HG02759 (cell line): ENCODE data around the gene MAST2.
"Not testable (repeated sequence)": the region's sequence is repeated elsewhere in the genome, so short reads cannot be mapped to it uniquely, and the experiment has no call there.

Experiments used
- ATAC-seq: cut with Tn5 transposase; IDR thresholded peaks from one replicate; pipeline ENCODE4 v1.9.1; 2021; ENCODE audit warnings: mild to moderate bottlenecking, moderate library complexity; ENCODE audit not compliant: unreplicated experiment

MAST2 gene

GRCh38 chr1:45857101-45857700, 53.8 kb downstream of the MAST2 start:
- ATAC-seq, result no peak

GRCh38 chr1:45857755-45858492, 54.5 kb downstream of the MAST2 start:
- not testable (repeated sequence) for ATAC-seq

- ATAC-seq, result no peak
These were observed 55.8 kb downstream of the MAST2 start for GRCh38 chr1:45859221-45859620.

- ATAC-seq, result no peak
These were observed 58.6 kb downstream of the MAST2 start for GRCh38 chr1:45862008-45862407.

- ATAC-seq, result no peak
These were observed 59.8 kb downstream of the MAST2 start for GRCh38 chr1:45863218-45863617.

GRCh38 chr1:45864167-45865106, 61.0 kb downstream of the MAST2 start:
- no peak for ATAC-seq

- ATAC-seq, result no peak
These were observed 64.4 kb downstream of the MAST2 start for GRCh38 chr1:45867697-45868348.

- ATAC-seq, result no peak
These were observed 65.4 kb downstream of the MAST2 start for GRCh38 chr1:45868861-45869260.

GRCh38 chr1:45870500-45870899, 67.1 kb downstream of the MAST2 start:
- no peak for ATAC-seq

GRCh38 chr1:45872173-45872801, 68.9 kb downstream of the MAST2 start:
- ATAC-seq, result not testable (repeated sequence)

GRCh38 chr1:45876000-45876617, 72.7 kb downstream of the MAST2 start:
- ATAC-seq, result no peak

- ATAC-seq, result no peak
These were observed 73.9 kb downstream of the MAST2 start for GRCh38 chr1:45877264-45877663.

- ATAC-seq, result no peak
These were observed 76.6 kb downstream of the MAST2 start for GRCh38 chr1:45879885-45880598.

GRCh38 chr1:45880930-45881329, 77.5 kb downstream of the MAST2 start:
- no peak for ATAC-seq

- no peak for ATAC-seq
These were observed 80.2 kb downstream of the MAST2 start for GRCh38 chr1:45883658-45884057.

GRCh38 chr1:45884700-45885099, 81.3 kb downstream of the MAST2 start:
- no peak for ATAC-seq

GRCh38 chr1:45886229-45886628, 82.8 kb downstream of the MAST2 start:
- no peak for ATAC-seq

- no peak for ATAC-seq
These were observed 83.9 kb downstream of the MAST2 start for GRCh38 chr1:45887156-45887842.

- ATAC-seq, result no peak
These were observed 86.7 kb downstream of the MAST2 start for GRCh38 chr1:45890078-45890477.
